DMS53 (cell line): ENCODE data around the gene NOSIP.
"Not testable (repeated sequence)": the region's sequence is repeated elsewhere in the genome, so short reads cannot be mapped to it uniquely, and the experiment has no call there.

Source experiments
- DNase-seq: peaks from one replicate; lab custom pipeline; 2025; lab: John Stamatoyannopoulos, UW

Gene NOSIP, protein sequence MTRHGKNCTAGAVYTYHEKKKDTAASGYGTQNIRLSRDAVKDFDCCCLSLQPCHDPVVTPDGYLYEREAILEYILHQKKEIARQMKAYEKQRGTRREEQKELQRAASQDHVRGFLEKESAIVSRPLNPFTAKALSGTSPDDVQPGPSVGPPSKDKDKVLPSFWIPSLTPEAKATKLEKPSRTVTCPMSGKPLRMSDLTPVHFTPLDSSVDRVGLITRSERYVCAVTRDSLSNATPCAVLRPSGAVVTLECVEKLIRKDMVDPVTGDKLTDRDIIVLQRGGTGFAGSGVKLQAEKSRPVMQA

DNA sequence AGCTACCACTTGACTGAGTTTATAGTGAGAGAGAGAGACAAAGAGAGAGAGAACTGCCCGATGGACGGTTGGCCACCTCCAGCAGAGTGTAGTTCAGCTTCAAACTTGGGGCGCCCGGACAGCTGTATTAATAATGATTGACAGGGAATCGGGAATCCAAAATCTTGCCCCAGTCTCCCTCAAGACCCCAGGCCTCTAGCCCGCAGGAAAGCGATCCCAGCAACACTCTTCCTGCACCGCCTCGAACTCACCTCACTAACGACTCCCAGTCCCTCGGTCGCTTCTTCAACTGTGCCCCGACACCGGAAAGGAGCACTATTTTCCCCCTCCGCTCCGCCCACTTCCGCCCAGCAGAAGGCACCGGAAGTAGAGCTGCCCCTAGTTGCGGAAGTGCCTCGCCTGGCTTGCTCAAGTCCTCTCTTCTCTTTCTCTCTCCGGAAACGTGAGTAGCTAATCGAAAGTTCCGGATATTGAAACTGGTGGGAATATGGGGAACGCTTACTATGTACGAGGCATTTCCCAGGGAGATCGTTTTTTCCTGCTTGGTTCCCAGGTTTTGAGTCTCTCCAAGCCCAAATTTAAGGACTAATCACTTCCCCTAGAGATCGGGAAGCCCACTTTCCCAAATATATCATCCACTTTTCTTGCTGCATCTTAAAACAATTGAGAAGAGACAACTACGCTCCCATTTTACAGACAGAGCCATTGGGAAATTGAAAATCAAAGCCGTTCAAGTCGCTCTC is at the start of gene NOSIP:
NOSIP (minus strand) TSS at position 293 of the 743 bp plus-strand sequence. CDS start 19,865 bp downstream, outside the sequence.
- peak; percentile 97 for DNase-seq

GRCh38 chr19:49629659-49630058 is 49.3 kb upstream of the NOSIP start:
- DNase-seq = no peak

DNA sequence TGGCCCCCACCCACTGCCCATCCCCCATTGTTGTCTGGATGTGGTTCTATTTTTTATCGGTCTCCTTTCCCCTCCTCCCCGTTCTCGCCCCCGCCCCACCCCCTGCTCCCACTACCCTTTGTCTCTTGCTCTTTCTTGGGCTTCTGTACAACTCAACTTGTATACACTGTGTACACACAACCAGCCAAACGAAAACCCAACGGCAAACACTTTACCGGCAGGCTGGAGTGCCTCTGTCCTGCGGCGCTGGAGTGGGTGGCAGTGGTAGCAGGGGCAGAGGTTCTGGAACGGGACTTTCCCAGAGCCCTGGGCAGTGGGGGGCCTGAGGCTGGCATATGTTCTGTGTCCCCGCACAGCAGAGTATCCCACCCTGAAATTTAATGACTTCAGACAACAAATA is 45.9 kb upstream of the NOSIP start:
- DNase-seq = no peak

GRCh38 chr19:49624967-49625910 is 44.9 kb upstream of the NOSIP start:
- DNase-seq = no peak

DNA sequence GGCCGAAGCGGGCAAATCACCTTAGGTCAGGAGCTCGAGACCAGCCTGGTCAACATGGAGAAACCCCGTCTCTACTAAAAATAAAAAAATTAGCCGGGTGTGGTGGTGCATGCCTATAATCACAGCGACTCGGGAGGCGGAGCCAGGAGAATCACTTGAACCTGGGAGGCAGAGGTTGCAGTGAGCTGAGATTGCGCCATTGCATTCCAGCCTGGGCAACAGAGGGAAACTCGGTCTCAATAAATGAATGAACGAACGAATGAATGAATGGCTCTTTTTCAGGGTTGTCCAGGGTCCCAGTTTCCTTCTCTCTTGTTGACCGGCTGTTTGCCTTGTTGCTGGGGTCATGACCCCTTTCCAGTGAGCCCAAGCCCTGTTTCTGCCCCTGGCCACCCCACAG is 37.5 kb upstream of the NOSIP start:
- not testable (repeated sequence) for DNase-seq

DNA sequence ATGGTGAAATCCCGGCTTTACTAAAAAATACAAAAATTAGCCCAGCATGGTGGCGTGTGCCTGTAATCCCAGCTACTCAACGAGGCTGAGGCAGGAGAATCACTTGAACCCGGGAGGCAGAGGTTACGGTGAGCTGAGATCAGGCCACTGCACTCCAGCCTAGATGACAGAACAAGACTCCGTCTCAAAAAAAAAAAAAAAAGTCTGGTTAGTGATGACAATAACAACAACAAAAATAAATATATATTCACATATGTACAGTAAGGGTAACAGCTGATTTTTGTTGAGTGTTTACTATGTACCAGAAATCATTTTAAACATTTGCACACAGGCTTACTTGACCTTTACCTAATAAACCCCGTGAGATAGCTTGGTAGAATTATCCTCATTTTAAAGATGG is 36.6 kb upstream of the NOSIP start:
- DNase-seq = no peak

- no peak for DNase-seq
Measured at GRCh38 chr19:49616532-49616931, 36.2 kb upstream of the NOSIP start.

- DNase-seq = no peak
Measured at GRCh38 chr19:49615861-49616260, 35.5 kb upstream of the NOSIP start.

- no peak for DNase-seq
Measured at GRCh38 chr19:49614096-49614833, 33.9 kb upstream of the NOSIP start.

GRCh38 chr19:49613374-49613773 is 33.0 kb upstream of the NOSIP start:
- no peak for DNase-seq

DNA sequence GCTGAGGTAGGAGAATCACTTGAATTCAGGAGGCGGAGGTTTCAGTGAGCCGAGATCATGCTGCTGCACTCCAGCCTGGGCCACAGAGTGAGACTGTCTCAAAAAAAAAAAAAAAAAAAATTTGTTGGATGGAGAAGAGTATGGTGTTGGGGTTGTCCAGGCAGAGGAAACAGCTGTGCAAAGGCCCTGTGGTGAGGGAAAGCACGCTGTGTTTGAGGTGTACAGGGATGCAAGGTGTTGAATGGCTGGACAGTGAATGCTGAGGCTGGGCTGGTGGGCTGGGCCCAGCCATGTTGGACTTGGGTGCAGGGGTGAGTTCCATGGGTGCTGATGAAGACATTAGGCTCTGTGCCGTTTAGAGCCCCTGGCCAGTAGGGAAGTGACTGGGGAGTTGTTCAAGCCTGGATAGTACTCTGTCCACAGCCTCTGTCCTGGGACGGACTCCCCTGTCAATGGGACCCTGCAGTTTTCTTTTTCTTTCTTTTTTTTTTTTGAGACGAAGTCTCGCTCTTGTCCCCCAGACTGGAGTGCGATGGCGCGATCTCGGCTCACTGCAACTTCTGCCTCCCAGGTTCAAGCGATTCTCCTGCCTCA is 29.2 kb upstream of the NOSIP start:
- no peak for DNase-seq

DNA sequence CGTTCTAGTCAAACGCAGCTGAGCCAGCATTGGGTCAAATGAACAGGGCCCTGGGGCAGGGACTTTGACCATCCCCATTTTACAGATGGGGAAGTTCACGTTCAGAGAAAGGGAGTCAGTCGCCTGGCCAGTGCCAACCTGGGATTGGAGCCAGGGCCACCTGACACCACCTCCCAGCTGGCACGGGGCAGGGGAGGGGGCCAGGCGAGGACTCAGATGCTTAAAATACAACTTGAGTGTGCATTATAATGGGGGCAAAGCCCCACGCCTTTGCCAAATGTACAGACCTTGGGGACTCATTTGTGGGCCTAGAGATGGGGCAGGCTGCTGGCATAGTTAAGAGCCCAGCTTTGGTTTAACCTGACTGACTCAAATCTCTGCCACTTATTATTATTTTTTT is 25.2 kb upstream of the NOSIP start:
- DNase-seq = no peak

DNA sequence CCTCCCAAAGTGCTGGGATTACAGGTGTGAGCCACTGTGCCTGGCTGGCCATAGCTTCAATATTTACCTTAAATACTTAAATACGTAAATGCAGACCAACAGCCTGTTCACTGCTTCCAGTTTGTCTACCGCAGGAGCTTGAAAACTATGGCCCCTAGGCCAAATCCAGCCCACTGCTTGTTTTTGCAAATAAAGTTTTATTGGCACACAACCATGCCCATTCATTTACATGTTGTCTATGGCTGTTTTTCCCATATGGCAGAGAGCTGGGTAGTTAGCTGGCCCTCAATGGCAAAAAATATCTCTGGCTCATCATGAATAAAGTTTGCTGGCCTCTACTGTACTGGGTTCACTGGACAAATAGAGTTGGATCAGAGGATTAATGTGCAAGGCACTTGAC is 22.4 kb upstream of the NOSIP start:
- no peak for DNase-seq

GRCh38 chr19:49601482-49602038 is 21.2 kb upstream of the NOSIP start:
- DNase-seq = no peak

GRCh38 chr19:49599378-49600295 is 19.3 kb upstream of the NOSIP start:
- DNase-seq = no peak

DNA sequence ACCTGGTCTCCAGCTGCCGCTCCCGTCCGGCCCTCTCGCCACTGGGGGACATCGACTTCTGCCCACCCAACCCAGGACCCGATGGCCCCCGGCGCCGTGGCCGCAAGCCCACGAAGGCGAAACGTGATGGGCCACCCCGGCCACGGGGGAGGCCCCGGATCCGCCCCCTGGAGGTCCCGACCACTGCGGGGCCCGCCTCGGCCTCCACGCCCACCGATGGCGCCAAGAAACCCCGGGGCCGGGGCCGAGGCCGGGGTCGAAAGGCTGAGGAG is 17.3 kb upstream of the NOSIP start:
- no peak for DNase-seq

GRCh38 chr19:49596954-49597702 is 16.8 kb upstream of the NOSIP start:
- no peak for DNase-seq

GRCh38 chr19:49596407-49596806 is 16.1 kb upstream of the NOSIP start:
- no peak for DNase-seq

DNA sequence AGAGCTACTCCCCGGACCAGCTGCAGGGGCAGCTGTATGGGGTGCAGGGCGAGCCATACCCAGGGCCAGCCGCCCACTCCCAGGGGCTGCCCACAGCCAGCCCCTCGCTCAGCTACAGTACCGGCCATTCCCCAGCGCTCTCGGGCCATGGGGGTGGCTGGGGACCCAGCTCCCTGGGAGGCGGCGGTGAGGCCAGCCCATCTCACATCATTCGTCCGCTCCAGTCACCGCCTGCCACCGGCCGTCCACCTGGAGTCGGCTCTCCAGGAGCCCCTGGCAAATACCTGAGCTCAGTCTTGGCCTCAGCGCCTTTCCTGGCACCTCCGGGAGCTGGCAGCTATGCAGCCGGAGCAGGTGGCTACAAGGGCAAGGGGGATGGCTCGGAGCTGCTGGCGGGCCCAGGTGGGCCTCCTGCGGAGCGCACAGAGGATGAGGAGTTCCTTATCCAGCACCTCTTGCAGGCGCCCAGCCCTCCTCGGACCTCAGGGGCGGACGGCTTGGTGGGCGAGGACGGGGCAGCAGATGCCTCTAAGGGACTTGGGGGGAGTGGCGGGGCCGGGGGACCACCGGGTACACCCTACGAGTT is 15.6 kb upstream of the NOSIP start:
- no peak for DNase-seq
